AG04449 (cell line): ENCODE data around the gene FAM124B.

Source experiments
- CTCF ChIA-PET: fragments of 350-600 bp; formaldehyde crosslinking; extraction: SDS; loops from one replicate; lab custom pipeline; 2021; ENCODE audit warnings: antibody characterized with exemption; lab: Yijun Ruan, JAX
- POLR2A ChIA-PET: fragments of 400-600, 350-600 bp; formaldehyde crosslinking; extraction: SDS; loops from one replicate; lab custom pipeline; 2020; ENCODE audit warnings: antibody characterized with exemption, inconsistent platforms; lab: Yijun Ruan, JAX
- DNase-seq: peaks from one replicate; pipeline ENCODE4 v3.0.0-alpha.2; 2010; ENCODE audit warnings: low read depth, low spot score
- H3K4me3 ChIP-seq: 2 replicates; pipeline ENCODE4 v1.5.1; 2011; ENCODE audit warnings: low read depth, mild to moderate bottlenecking, control low read depth, low read length
- TF ChIP-seq, protein P1 (sequence below): IDR thresholded peaks from one replicate; pipeline ENCODE4 v1.5.1; 2011; ENCODE audit warnings: mild to moderate bottlenecking, moderate library complexity, low read length, control low read depth, inconsistent platforms; ENCODE audit not compliant: insufficient read depth; ENCODE audit errors: missing control alignments

The FAM124B gene

GRCh38 chr2:224410946-224411561 lies 9.1 kb upstream of the FAM124B start:
- no peak for DNase-seq
- TF ChIP-seq, protein P1, sequence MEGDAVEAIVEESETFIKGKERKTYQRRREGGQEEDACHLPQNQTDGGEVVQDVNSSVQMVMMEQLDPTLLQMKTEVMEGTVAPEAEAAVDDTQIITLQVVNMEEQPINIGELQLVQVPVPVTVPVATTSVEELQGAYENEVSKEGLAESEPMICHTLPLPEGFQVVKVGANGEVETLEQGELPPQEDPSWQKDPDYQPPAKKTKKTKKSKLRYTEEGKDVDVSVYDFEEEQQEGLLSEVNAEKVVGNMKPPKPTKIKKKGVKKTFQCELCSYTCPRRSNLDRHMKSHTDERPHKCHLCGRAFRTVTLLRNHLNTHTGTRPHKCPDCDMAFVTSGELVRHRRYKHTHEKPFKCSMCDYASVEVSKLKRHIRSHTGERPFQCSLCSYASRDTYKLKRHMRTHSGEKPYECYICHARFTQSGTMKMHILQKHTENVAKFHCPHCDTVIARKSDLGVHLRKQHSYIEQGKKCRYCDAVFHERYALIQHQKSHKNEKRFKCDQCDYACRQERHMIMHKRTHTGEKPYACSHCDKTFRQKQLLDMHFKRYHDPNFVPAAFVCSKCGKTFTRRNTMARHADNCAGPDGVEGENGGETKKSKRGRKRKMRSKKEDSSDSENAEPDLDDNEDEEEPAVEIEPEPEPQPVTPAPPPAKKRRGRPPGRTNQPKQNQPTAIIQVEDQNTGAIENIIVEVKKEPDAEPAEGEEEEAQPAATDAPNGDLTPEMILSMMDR, result no peak
- CTCF ChIA-PET, result interaction anchor here (1.0 to 3.1 kb wide), 3 partner anchors 11 to 42 kb away, joined by 3 to 14 read pairs (median 3); no protein-coding TSS in a partner anchor
- H3K4me3 ChIP-seq, result no peak overlapping the region
- POLR2A ChIA-PET, result no interaction called here

DNA sequence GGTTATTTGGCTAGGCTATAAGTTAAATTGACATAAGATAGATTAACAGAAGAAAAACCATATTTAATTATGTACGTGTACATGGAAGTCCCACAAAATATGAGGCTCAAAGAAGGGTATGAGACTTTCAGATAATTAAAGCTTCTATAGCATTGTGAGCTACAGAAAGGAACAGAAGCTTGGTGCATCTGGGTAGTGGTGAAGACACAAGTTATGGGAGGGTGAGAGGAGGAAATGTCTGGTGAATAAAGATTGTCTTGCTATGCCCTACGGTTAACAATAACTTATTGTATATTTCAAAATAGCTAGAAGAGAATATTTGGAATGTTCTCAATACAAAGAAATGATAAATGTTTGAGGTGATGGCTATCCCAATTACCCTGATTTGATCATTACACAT lies 6.8 kb upstream of the FAM124B start:
- ChIA-PET CTCF (interaction anchor here (0.8 kb wide), 1 partner anchor 369 kb away, joined by 3 read pairs; no protein-coding TSS in a partner anchor), POLR2A (no interaction called here)
- DNase-seq, result no peak
- TF ChIP-seq, protein P1, result no peak
- no peak overlapping the region for H3K4me3 ChIP-seq

GRCh38 chr2:224407241-224407701 lies 5.4 kb upstream of the FAM124B start:
- CTCF ChIA-PET, result interaction anchor here (1.0 kb wide), 1 partner anchor 36 kb away, joined by 3 read pairs; no protein-coding TSS in a partner anchor
- DNase-seq, result no peak
- POLR2A ChIA-PET, result interaction anchor here (0.7 kb wide), 1 partner anchor 634 kb away, joined by 3 read pairs; no protein-coding TSS in a partner anchor
- TF ChIP-seq, protein P1, result no peak
- H3K4me3 ChIP-seq, result no peak overlapping the region

DNA sequence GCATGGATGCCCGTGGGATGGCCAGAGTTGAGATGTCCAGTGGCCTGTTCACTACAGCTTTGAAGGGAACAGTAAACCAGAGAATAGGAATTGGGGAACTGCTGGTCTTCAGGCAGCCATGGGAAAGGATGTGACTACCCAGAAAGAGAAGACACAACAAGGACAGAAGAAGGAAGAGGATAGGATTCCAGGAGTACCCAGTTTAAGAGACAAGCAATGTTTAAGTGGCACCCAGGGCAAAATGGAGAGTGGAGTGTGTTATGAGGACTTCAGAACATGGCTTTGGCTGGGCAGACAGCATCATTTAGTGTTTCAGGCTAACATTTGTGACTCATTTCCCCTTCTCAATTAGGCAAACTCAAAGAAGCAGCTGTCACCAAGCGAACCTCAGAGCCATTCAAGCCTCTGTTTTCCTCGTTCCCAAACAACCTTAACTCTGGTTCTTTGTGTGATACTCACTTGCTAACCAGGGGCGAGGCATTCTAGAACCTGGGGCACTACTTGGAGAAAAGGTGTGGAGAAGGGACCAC lies 4.0 kb upstream of the FAM124B start:
- no peak for DNase-seq
- CTCF ChIA-PET, result no interaction called here
- TF ChIP-seq, protein P1, result no peak
- POLR2A ChIA-PET, result no interaction called here
- no peak overlapping the region for H3K4me3 ChIP-seq

DNA sequence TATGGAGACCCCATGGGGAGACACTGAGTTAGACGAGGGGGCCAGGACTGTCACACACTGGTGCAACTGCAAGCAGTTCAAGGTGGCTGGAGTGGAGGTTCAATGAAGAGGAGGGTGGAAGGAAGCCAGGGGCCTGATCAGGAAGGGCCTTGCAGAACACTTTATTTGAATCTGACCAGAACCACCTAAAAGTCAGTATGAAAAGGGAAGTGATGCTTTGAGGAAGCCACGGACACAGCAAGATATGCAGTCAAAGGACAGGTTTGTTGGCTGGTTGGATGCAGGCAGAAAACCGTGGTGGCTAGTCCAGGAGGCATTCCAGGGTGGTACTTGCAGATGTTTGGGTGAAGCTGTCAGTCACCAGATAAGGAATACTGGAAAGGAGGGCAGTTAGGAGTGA lies 3.5 kb upstream of the FAM124B start:
- no peak overlapping the region for H3K4me3 ChIP-seq
- DNase-seq, result no peak
- TF ChIP-seq, protein P1, result no peak
- ChIA-PET CTCF (interaction anchor here (1.3 kb wide), 1 partner anchor 36 kb away, joined by 6 read pairs; no protein-coding TSS in a partner anchor), POLR2A (no interaction called here)

- TF ChIP-seq, protein P1, result no peak
- CTCF ChIA-PET, result interaction anchor here (1.3 kb wide), 1 partner anchor 35 kb away, joined by 6 read pairs; no protein-coding TSS in a partner anchor
Measured at GRCh38 chr2:224404796-224405195, 2.9 kb upstream of the FAM124B start.

More at GRCh38 chr2:224404796-224405195, 2.9 kb upstream of the FAM124B start:
- no peak for DNase-seq
- H3K4me3 ChIP-seq, result no peak overlapping the region
- POLR2A ChIA-PET, result interaction anchor here (1.4 kb wide), 1 partner anchor 8 kb away, joined by 3 read pairs; no protein-coding TSS in a partner anchor
